Esophagus squamous epithelium (tissue), 5 donors: ENCODE data around the gene ASTN2. TPM values are rescaled to one million over a fixed set of nuclear protein-coding genes. Genes with fewer than 3 reads are reported as not detected.

Experiments used
- DNase-seq: peaks from one replicate; lab custom pipeline; 2025; lab: John Stamatoyannopoulos, UW
- H3K27ac ChIP-seq, 4 donors: fragments of 200-600 bp; sonication (generic); one replicate each; pipeline ENCODE4 v1.5.1; 2016 to 2019; ENCODE audit warnings: mild to moderate bottlenecking in 1 of 4
- H3K27me3 ChIP-seq, 4 donors: fragments of 200-600 bp; sonication (generic); 1 replicate in 3 of 4; 2 replicates in 1 of 4; pipeline versions ENCODE4 v1.5.1 to v1.6.0; 2017 to 2021; ENCODE audit warnings: antibody characterized with exemption in 1 of 4
- H3K36me3 ChIP-seq, 3 donors: fragments of 200-600 bp; sonication (generic); one replicate each; pipeline ENCODE4 v1.5.1; 2016 to 2019
- H3K4me1 ChIP-seq, 3 donors: fragments of 200-600 bp; sonication (generic); one replicate each; pipeline ENCODE4 v1.5.1; 2017 to 2019
- H3K4me3 ChIP-seq, 4 donors: fragments of 200-600 bp; sonication (generic); 1 replicate in 3 of 4; 2 replicates in 1 of 4; pipeline ENCODE4 v1.5.1; 2016 to 2019; ENCODE audit warnings: mild to moderate bottlenecking in 2 of 4, moderate library complexity in 1 of 4
- H3K9me3 ChIP-seq, 3 donors: fragments of 200-600 bp; sonication (generic); one replicate each; pipeline ENCODE4 v1.5.1; 2016 to 2019
- POLR2A ChIP-seq, 4 donors: fragments of 450-650 bp; IDR thresholded peaks; one replicate each; pipeline ENCODE4 v1.6.1; 2017; ENCODE audit warnings: antibody characterized with exemption in 4 of 4, mild to moderate bottlenecking in 4 of 4, moderate library complexity in 3 of 4
- WGBS, 2 donors: methylation state at CpG; one replicate each; pipeline ENCODE4 v1.1.5; 2018; 5-methylcytosine and 5-hydroxymethylcytosine counted together
- intact Hi-C: fragments of 100-400 bp; cut with DNase I; formaldehyde crosslinking; loops from one replicate; pipeline ENCODE4 v1.15.0; 2022
- total RNA-seq, 4 donors: library from RNA; depleted of rRNA; stranded (reverse); fragments of >200 nt; gene quantifications; one replicate each; pipeline ENCODE4 v1.1.0, GENCODE V29; 2016
- TF ChIP-seq, protein P1 (sequence below), 6 experiments: fragments of 450-650 bp in 4 of 6; fragments of 200-600 bp in 2 of 6; sonication (generic) in 2 of 6; IDR thresholded peaks; one replicate each; pipeline ENCODE4 v1.5.1; 2016 to 2019; ENCODE audit warnings: antibody characterized with exemption in 6 of 6, mild to moderate bottlenecking in 4 of 6, moderate library complexity in 4 of 6
- donor health status: DM: yes; HTN: yes; CAD: no.

ASTN2 gene
- total RNA-seq, 4 donors from 2014 or later: 0.13 to 1.9 (median 0.27) TPM; not detected in 1

- DNase-seq: no peak
- Histone ChIP-seq H3K4me3 (no peak overlapping the region), H3K27me3 (no peaks in the 10 kb centered on the region), H3K9me3 (no peaks in the 10 kb centered on the region), H3K4me1 (no peaks in the 10 kb centered on the region), H3K27ac (no peak overlapping the region), H3K36me3 (no peaks in the 10 kb centered on the region)
- WGBS, 2 donors: 84 to 88% methylated on average over 1 of the region's 1 CpG
- intact Hi-C loops: no loop called here
- no peak for TF ChIP-seq POLR2A (IDR thresholded peaks at IDR 0.05)
- TF ChIP-seq, protein P1, sequence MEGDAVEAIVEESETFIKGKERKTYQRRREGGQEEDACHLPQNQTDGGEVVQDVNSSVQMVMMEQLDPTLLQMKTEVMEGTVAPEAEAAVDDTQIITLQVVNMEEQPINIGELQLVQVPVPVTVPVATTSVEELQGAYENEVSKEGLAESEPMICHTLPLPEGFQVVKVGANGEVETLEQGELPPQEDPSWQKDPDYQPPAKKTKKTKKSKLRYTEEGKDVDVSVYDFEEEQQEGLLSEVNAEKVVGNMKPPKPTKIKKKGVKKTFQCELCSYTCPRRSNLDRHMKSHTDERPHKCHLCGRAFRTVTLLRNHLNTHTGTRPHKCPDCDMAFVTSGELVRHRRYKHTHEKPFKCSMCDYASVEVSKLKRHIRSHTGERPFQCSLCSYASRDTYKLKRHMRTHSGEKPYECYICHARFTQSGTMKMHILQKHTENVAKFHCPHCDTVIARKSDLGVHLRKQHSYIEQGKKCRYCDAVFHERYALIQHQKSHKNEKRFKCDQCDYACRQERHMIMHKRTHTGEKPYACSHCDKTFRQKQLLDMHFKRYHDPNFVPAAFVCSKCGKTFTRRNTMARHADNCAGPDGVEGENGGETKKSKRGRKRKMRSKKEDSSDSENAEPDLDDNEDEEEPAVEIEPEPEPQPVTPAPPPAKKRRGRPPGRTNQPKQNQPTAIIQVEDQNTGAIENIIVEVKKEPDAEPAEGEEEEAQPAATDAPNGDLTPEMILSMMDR (IDR thresholded peaks at IDR 0.05): no peak
These were observed 978.7 kb downstream of the ASTN2 start for GRCh38 chr9:116436121-116436520.

GRCh38 chr9:116435706-116436105 lies 979.2 kb downstream of the ASTN2 start:
- Histone ChIP-seq H3K36me3 (no peaks in the 10 kb centered on the region), H3K27ac (no peak overlapping the region), H3K27me3 (no peaks in the 10 kb centered on the region), H3K4me1 (no peaks in the 10 kb centered on the region), H3K9me3 (no peaks in the 10 kb centered on the region), H3K4me3 (no peak overlapping the region)
- DNase-seq: no peak
- WGBS, 2 donors: 87 to 97% methylated on average over 3 of the region's 4 CpGs
- intact Hi-C loops: no loop called here
- TF ChIP-seq, protein P1 (IDR thresholded peaks at IDR 0.05): no peak
- no peak for TF ChIP-seq POLR2A (IDR thresholded peaks at IDR 0.05)

DNA sequence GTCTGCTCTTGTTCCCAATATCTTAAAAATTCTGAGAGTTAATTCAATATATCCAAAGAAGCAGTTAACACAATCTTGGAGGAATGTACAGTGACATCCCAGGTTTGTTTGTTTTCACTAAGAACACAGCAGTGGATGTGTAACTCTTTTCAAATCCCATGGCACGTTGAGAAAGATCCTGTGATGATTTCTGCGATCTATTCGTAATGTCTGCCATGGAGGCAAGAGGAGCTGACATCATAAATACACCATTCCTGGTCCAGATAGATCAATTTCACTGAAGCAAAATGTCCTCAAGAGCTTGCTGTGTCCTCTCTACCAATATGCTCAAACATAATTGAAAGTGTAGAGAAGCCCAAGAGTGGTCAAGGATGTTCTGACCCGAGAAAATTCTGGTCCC lies 980.5 kb downstream of the ASTN2 start:
- Histone ChIP-seq H3K4me3 (no peak overlapping the region), H3K27ac (no peak overlapping the region), H3K27me3 (no peaks in the 10 kb centered on the region), H3K4me1 (no peaks in the 10 kb centered on the region), H3K9me3 (no peaks in the 10 kb centered on the region), H3K36me3 (no peaks in the 10 kb centered on the region)
- no peak for DNase-seq
- WGBS, 2 donors: 62 to 71% methylated on average over 4 of the region's 4 CpGs
- intact Hi-C loops: no loop called here
- TF ChIP-seq POLR2A (IDR thresholded peaks at IDR 0.05): no peak
- TF ChIP-seq, protein P1 (IDR thresholded peaks at IDR 0.05): no peak

GRCh38 chr9:116432051-116432450 lies 982.8 kb downstream of the ASTN2 start:
- TF ChIP-seq, protein P1 (IDR thresholded peaks at IDR 0.05): no peak
- TF ChIP-seq POLR2A (IDR thresholded peaks at IDR 0.05): no peak
- Histone ChIP-seq H3K9me3 (no peaks in the 10 kb centered on the region), H3K27ac (no peak overlapping the region), H3K36me3 (no peaks in the 10 kb centered on the region), H3K4me1 (no peaks in the 10 kb centered on the region), H3K27me3 (no peaks in the 10 kb centered on the region), H3K4me3 (no peak overlapping the region)
- DNase-seq: no peak
- intact Hi-C loops: no loop called here
- 94% methylated on average over 1 of the region's 1 CpG for whole genome bisulfite sequencing, 2 donors

- no peaks in the 10 kb centered on the region for H3K27me3 ChIP-seq
- no peaks in the 10 kb centered on the region for H3K9me3 ChIP-seq
- no peak overlapping the region for H3K27ac ChIP-seq
- no peaks in the 10 kb centered on the region for H3K36me3 ChIP-seq
- 87 to 90% methylated on average over 3 of the region's 3 CpGs for WGBS, 2 donors
- intact Hi-C loops: no loop called here
- DNase-seq: no peak
- no peaks in the 10 kb centered on the region for H3K4me1 ChIP-seq
- H3K4me3 ChIP-seq: no peak overlapping the region
- TF ChIP-seq, protein P1 (IDR thresholded peaks at IDR 0.05): no peak
- TF ChIP-seq POLR2A (IDR thresholded peaks at IDR 0.05): no peak
These were observed 984.0 kb downstream of the ASTN2 start for GRCh38 chr9:116430849-116431248.
